Measurements from ENCODE around the gene HMG20B. TPM values are rescaled to one million over a fixed set of nuclear protein-coding genes. Genes with fewer than 3 reads are reported as not detected.
"Not testable (repeated sequence)": the region's sequence is repeated elsewhere in the genome, so short reads cannot be mapped to it uniquely, and the experiment has no call there.

Gene HMG20B
- total RNA-seq, 1 donor from 2014 or later: 66.5 TPM

DNA sequence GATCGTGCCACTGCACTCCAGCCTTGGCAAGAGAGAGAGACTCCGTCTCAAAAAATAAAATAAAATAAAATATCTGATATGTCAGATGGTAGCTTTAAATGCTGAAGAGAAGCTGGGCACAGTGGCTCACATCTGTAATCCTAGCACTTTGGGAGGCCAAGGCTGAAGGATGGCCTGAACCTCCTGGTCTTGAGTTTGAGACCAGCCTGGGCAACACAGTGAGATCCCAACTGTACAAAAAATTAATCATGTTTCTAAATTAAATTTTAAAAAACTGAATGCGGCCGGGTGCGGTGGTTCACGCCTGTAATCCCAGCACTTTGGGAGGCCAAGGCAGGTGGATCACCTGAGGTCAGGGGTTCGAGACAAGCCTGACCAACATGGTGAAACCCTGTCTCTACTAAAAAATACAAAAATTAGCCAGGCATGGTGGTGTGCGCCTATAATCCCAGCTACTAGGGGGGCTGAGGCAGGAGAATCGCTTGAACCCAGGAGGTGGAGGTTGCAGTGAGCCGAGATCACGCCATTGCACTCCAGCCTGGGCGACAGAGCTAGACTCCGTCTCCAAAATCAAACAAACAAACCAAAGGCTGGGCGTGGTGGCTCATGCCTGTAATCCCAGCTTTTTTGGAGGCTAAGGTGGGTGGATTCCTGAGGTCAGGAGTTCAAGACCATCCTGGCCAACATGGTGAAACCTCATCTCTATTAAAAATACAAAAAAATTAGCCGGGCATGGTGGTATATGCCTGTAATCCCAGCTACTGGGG, 11.5 kb downstream of the HMG20B start:
- DNase-seq (ENCODE audit: low spot score): not testable (repeated sequence)

DNA sequence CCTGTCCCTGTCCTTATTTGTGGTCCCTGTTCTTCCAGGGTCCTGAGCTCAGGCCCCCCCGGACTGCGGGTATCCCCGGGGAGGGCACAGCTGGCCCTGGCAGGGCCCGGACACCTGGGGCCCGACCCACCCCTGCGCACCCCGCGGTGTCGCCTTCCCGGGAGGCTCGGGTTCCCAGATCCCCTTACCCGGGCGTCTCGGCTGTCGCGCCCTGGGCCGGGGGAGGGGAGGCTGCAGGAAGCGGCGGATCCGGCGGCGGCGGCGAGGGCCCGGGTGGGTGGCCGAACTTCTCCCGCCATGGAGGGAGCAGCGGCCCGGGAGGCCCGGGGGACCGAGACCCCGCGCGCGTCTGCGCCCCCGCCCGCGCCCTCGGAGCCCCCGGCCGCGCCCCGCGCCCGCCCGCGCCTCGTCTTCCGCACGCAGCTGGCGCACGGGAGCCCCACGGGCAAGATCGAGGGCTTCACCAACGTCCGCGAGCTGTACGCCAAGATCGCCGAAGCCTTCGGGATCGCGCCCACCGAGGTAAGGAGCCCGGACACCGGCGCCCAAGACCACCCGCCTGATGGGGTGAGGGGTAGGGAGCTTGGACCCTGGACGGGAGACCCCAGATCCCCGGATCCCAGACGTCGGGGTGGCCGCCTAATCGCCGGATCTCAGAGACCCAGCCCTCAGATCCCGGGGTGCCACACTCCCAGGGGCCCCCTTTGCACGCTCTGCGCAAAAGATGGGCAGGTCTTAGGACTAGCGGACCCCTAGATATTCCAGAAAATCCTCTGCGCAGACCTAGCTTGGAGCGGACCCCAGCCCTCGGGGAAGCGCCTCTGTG, 12.8 kb downstream of the HMG20B start, which contains the start of gene GIPC3:
Gene GIPC3 (plus strand): TSS at position 178 of the 826 bp plus-strand sequence. CDS start 120 bp downstream, at position 298.
- DNase-seq (ENCODE audit: low spot score): no peak

DNA sequence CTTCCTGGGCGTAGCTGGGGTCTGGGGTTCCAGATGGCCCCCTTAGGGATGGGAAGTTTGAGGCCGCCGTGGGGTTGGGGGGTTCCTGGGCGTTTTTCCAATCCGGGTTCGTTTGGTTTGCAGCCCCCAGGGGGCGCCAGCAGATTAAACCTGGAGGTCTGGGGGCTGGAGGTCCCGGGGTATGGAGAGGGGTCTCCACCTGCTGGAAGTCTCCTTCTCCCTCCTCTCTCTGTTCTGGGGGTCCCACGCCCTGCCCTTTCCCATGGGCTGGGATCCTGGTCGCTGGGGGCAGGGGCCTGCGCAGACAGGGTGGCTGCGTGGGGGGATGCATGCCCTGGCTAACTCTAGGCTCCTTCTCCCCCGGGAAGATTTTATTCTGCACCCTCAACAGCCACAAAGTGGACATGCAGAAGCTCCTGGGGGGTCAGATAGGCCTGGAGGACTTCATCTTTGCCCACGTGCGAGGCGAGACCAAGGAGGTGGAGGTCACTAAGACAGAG, 13.4 kb downstream of the HMG20B start:
- no peak for DNase-seq (ENCODE audit: low spot score)

DNA sequence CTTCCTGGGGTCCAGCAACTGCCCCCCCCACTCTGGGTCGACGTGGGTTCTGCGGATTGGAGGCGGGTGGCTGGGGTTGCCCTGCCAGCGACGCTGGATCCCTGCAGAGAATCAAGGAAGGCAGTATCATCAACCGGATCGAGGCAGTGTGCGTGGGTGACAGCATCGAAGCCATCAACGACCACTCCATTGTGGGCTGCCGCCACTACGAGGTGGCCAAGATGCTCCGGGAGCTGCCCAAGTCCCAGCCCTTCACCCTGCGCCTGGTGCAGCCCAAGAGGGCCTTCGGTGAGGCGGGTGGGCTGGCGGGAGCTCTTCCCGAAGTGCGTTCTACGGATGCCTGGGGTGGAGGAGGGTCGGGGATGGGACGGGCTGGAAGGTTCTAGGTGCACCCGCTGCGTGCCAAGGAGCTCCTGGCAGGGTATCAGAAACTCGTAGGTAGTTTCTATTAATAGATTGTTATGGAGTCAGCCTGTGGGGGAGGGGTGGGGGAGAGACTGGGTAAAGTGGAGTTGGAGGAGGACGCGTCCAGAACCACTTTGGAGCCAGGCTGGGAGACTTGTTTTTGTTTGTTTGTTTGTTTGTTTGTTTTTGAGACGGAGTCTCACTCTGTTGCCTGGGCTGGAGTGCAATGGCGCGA, 14.1 kb downstream of the HMG20B start:
- no peak for DNase-seq (ENCODE audit: low spot score)

DNA sequence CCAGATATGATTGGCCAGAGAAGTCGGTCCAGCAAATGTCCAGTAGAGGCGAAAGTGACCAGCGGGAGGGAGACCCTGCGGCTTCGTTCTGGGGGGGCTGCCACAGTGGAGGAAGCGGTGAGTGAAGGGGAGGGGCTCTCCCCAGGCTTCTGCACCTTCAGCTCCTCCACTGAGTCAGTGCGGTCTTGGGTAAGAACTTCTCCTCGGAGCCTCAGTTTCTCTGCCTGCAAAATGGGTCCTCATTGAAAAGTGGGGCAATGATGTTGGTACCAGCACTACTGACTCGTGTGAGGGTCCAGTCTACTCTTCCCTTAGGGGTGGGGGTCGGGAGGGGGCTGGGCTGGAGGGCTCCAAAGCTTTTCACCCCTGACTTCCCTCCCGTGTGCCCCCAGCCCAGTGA, 16.7 kb downstream of the HMG20B start:
- no peak for DNase-seq (ENCODE audit: low spot score)

DNA sequence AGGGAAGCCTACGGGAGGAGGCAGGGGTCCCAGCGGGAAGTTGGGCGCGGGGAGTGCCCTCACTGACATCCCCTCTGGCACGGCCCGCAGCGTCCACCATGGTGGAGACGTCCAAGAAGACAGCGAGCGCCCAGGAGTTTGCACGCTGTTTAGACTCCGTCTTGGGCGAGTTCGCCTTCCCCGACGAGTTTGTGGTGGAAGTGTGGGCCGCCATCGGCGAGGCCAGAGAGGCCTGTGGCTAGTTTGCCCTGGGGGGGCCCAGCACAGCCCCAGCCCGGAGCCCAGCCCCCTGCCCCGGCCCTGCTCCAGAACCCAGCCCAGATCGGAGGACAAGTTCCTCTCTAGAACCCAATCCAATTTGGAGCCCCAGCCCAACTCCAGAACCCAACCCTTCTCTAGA, 17.2 kb downstream of the HMG20B start:
- no peak for DNase-seq (ENCODE audit: low spot score)

DNA sequence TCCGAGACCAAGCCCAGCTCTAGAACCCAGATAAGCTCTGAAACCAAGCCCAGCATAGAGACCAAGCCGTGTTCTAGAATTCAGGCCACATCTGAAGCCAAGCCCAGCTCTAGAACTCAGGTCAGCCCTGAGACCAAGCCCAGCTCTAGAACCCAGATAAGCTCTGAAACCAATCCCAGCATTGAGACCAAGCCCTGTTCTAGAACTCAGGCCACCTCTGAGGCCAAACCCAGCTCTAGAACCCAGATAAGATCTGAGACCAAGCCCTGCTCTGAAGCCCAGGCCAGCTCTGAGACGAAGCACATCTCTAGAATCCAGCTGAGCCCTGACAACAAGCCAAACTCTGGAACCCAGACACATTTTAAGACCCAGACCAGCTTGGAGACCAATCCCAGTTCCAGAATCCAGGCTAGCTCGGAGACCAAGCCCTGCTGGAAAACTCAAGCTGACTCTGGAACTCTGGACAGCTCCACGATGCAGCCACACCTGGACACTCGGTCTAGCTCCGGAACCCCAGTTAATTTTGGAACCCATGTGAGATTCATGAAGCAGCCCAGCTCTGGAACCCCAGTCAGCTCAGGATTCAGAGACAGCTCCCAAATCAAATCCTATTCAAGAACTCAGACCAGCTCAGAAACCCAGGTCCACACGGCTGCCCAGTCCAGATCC, 18.4 kb downstream of the HMG20B start:
- no peak for DNase-seq (ENCODE audit: low spot score)

DNA sequence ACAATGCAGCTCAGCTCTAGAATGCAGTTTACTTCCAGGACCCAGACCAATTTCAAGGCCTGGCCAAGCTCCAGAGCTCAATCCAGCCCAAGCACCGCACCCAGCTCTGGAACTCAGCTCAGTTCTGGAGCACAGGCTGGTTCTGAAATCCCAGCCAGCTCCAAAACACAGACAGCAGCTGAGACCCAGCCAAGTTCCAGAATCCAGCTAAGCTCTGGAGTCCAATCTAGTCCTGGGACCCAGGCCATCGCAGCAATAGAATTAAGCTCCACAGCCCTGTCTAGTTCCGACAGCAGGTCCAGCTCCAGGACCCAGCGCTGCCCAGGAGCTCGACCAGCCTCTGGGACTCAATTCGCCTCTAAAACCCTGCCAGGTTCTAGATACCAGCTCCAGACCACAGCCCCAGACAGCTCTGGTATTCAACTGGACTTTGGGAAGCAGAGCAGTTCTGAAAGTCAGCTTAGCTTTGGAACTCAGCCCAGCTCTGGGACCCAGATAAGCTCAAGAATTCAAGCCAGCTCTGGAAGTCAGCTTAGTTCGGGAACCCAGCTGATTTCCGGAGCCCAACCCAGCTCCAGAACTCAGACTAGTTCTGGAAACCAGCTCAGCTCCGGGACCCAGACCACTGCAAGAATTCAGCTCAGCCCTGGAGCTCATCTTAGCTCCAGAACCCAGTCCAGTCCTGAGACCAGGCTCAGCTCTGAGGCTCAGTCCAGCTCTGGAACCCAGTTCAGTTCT, 19.3 kb downstream of the HMG20B start:
- DNase-seq (ENCODE audit: low spot score): no peak

DNA sequence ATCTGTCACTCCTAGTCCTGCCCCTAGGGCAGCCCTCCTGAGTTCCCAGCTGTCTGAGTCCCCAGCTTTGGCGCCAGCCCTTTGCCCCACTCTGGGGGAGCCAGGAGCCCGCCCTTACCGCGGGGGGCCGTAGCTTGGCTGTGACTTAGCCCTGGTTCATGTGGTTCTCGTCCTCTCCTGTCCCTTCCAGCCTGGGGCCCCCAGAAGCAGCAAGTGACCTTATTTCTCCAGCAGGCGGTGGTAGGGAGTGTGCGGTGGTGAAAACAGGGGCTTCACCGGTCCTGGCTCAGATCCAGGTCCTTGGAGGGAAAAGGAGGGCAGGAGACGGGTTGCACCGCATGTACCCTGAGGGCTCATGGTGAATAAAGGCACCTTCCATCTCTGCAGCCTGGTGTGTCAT, 20.4 kb downstream of the HMG20B start:
- DNase-seq (ENCODE audit: low spot score): no peak

DNA sequence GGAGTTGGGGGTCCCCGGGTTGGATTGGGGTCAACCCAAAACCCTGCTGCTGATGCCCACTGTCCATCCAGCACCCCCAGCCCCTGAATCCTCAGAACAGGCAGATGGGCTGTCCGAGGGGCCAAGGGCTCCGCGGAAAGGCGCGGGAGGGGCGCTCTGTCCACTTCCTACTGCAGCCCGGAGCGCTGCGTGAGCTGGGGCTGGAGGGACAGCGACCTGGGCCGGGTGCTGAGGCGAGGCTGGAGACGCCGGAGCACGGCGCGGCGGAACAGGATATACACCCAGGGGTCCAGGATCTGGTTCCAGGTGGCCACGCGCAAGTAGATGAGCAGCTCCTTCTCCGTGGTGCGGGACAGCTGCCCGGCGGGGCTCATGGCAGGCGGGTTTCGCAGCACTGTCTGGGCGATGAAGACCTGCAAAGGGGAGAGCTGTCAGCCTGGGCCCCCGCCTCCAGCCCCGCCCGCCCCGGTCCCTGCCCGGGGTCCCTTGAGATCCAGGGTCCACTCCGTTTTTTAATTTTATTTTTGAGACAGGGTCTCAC, 22.8 kb downstream of the HMG20B start:
- DNase-seq (ENCODE audit: low spot score): no peak

DNA sequence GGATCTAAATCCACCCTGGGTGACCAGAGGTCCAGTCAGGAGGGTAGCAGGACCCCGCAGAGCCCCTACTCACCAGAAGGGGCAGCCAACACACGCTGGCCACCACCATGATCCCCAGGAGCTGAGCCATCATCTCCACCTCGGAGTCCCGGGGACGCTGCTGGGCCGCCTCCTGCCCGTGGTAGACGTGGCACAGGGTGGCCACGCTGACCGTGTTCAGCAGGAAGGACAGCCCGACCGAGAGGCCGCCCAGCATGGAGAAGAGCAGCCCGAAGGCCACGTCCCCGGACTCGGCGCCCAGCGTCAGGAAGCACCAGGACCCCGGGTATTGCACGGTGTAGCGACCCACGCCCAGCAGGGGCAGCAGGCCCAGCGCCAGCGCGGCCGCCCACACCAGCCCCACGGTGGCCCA, 27.0 kb downstream of the HMG20B start:
- no peak for DNase-seq (ENCODE audit: low spot score)

DNA sequence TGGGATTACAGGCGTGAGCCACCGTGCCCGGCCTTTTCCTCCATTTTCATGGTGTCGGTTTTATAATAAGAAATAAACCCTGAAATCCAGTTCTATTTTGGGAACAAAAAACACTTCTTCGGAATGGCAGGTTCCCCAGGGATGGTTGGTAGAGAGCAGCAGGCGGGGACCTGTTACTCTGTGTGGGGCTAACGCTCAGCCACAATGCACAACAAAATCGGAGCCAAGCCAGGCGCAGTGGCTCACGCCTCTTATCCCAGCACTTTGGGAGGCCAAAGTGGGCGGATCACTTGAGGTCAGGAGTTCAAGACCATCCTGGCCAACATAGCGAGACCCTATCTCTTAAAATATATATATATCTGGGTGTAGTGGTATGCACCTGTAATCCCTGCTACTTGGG, 28.3 kb downstream of the HMG20B start:
- DNase-seq (ENCODE audit: low spot score): no peak

DNA sequence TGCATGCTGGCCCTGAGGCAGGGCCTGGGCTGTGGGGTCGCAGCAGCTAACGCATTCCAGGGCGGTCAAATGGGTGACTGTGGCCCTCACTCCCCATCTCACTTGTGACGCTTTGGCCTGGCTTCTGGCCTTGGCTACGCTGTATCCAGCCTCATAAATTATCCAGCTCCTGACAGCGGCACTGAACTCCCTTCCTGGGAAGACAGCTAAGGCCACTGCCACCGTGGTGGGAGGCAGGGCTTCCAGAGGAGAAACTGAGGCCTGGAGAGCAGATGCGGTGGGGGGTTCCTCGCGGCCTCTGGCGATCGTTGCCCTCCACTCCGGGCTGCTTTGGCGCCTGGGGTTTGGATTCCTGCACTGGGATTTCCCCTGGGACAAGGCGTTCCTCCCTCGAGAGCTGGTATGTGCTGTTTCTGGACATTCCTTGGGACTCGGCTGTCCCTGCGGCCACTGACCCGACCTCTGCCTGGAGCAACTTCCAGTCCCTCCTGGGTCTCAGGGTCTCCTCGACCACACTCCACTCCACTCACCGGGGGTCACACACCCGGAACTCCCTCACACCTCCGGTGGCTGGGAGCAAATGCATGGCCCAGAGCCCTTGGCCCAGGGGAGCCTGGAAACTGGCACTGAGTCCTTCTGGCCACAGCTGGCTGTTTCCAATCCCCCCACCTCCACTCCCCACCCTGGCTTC, 30.5 kb downstream of the HMG20B start:
- DNase-seq (ENCODE audit: low spot score): no peak

DNA sequence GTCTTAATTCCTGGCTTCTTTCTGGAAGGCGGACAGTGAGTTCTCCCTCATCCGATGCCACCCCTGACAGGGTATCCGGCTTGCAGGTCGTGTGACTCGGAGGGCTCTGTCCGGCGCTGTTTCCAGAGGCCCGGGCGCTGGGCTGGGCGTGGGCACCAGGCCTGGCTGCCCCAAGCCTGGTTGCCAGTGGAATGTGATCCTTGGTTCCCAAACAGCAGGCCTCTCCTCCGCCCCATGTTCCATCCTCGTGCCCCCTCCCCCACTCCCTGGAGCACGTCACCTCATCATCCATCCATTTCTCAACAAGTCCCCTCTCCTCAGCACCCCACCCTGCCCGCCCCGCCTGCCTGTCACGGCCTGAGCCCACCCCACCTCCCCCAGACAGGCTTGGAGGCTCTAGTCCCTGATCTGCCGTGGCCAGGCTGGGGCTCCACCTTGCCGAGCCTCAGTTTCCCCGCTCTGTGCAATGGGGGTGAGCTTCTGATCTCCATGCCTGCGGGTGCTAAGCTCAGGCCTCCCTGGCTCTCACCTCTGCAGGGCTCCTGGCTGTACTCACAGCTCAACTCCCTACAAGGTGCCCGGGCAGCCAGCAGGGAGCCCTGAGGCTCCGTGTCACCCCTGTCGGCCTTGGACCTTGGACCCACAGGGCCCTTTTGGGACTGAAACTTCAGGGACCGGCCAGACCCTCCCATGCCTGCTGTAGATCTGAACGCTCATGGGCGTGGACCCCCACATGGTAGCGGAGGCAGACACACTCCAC, 31.7 kb downstream of the HMG20B start:
- DNase-seq (ENCODE audit: low spot score): no peak

DNA sequence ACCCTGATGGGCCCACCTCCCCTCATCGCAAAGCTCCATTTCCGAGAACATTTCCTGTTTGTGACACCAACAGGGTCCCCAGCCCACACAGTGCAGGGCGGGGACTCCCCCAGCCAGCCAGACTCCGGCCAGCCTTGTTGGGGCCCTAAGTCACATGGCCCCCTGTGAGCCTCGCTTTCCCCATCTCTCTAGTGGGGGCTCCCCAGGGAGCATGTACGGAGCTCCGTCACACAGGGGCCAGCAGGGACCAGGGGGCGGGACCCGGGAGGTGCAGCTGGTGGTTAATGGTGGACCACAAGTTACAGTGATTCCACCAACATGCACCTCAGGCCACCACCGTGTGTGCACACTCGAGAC, 32.2 kb downstream of the HMG20B start:
- DNase-seq (ENCODE audit: low spot score): no peak

DNA sequence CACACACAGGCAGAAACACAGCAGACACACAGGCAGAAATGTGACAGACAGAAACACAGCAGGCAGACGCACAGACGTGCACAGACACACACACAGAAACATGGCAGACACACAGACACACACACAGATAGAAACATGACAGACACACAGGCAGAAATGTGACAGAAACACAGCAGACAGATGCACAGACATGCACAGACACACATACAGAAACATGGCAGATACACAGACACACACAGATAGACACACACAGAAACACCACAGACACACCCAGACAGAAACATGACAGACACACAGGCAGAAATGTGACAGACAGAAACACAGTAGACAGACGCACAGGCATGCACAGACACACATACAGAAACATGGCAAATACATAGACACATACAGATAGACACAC, 32.6 kb downstream of the HMG20B start:
- no peak for DNase-seq (ENCODE audit: low spot score)

DNA sequence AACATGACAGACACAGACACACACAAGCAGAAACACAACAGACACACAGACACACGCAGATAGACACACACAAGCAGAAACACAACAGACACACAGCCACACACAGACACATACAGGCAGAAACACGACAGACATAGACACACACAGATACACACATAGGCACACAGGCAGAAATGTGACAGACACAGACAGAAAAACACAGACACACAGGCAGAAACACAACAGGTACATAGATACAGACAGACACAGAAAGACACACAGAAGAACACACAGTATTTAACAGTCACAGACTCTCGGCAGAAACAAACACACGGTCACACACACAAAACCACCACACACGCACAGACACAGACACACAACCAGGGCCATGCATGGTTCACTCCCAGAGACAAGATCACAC, 33.0 kb downstream of the HMG20B start:
- no peak for DNase-seq (ENCODE audit: low spot score)

DNA sequence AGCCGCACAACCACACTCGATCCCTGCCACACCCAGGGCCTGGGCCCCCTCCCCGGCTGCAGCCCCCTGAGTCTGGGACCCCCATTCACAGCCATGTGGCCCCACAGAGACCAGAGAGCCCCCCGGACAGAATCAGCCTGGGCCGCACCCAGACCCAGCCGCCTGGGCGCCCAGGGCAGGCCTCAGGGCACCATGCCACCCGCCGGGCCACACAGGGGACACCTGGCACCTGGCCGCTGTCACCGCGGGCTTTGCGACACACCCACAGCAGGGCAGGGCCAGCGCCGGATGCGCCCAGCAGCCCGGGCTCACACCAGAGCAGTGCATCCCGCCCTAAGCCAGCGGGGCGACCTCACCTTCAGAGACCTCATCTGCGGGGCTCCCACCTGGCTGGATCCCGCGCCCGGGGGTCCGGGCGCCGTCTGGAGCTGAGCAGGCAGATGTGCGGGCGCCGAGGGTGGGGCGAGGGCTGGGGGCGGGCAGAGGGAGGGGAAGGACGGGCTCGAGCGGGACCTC, 33.5 kb downstream of the HMG20B start:
- no peak for DNase-seq (ENCODE audit: low spot score)

DNA sequence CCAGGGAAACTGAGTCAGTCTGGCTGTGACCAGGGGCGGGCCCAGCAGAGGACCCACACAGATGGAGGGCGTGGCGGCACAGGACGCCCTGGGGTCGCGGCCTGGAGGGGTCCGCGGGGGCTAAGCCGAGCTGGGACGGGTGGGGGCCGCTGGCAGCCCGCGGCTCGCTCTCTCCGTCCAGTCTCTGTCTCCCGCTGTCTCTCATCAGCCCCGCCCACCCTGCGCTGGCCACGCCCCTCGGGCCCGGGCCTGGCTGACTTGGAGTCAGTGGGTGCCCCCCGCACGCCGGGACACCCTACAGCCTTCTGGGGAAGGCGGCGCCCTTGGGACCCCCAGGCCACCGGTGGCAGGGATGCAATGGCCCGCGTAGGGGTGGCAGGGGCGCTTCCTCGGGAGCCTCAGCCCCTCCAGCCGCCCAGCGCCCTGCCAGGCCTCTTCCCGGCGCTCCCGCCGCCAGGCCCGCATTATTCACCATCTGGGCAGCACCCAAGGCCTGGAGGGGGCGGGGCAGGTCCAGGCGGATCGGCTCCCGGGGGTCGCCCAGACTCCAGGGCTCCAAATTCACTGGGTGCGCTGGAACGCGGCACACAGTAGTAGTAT, 34.0 kb downstream of the HMG20B start, which contains the start of gene TBXA2R:
Gene TBXA2R (minus strand): TSS at position 186 of the 600 bp plus-strand sequence. CDS start 6,241 bp downstream, outside the sequence.
- DNase-seq (ENCODE audit: low spot score): peak; percentile 77

All from ureter (tissue), 1 donor.